Measurements from ENCODE around the gene CDYL.

The CDYL gene

GRCh38 chr6:4941782-4942672 lies 165.8 kb downstream of the CDYL start:
- no peak overlapping the region for H3K4me2 ChIP-seq (ENCODE audit: low read length)
- no peaks in the 10 kb centered on the region for H4K20me1 ChIP-seq (ENCODE audit: control insufficient read depth, insufficient read depth, low read depth, low read length)
- H3K36me3 ChIP-seq (ENCODE audit: control insufficient read depth, low read length), result no peaks in the 10 kb centered on the region
- H3K27ac ChIP-seq (ENCODE audit: low read depth, low read length), result no peak overlapping the region
- no peaks in the 10 kb centered on the region for H3K9me3 ChIP-seq (ENCODE audit: control insufficient read depth, insufficient read depth, low read length)
- H3K79me2 ChIP-seq (ENCODE audit: control insufficient read depth, low read length), result no peaks in the 10 kb centered on the region
- H3K4me3 ChIP-seq (ENCODE audit: low read length), result no peak overlapping the region
- no peak for TF ChIP-seq CTCF (IDR thresholded peaks at IDR 0.05; ENCODE audit: low read depth, low read length, poor library complexity, severe bottlenecking)
- TF ChIP-seq EZH2phosphoT487 (IDR thresholded peaks at IDR 0.05; ENCODE audit: borderline replicate concordance, low read length), result no peak
- H3K4me1 ChIP-seq (ENCODE audit: control insufficient read depth, low read length), result no peaks in the 10 kb centered on the region
- no peaks in the 10 kb centered on the region for H3K9me2 ChIP-seq (replicated peaks; ENCODE audit: control insufficient read depth, low read length)
- no peaks in the 10 kb centered on the region for H3K27me3 ChIP-seq (ENCODE audit: control insufficient read depth, low read length)
- no peaks in the 10 kb centered on the region for H3F3A ChIP-seq (ENCODE audit: control insufficient read depth, insufficient read depth)

- Histone ChIP-seq H3K36me3 (ENCODE audit: control insufficient read depth, low read length) (no peaks in the 10 kb centered on the region), H3K79me2 (ENCODE audit: control insufficient read depth, low read length) (no peaks in the 10 kb centered on the region), H3K4me1 (ENCODE audit: control insufficient read depth, low read length) (no peaks in the 10 kb centered on the region), H3K9me2 (replicated peaks; ENCODE audit: control insufficient read depth, low read length) (no peaks in the 10 kb centered on the region), H3K4me3 (ENCODE audit: low read length) (no peak overlapping the region), H3K9me3 (ENCODE audit: control insufficient read depth, insufficient read depth, low read length) (no peaks in the 10 kb centered on the region), H3K4me2 (ENCODE audit: low read length) (no peak overlapping the region), H4K20me1 (ENCODE audit: control insufficient read depth, insufficient read depth, low read depth, low read length) (no peaks in the 10 kb centered on the region), H3K27ac (ENCODE audit: low read depth, low read length) (no peak overlapping the region), H3F3A (ENCODE audit: control insufficient read depth, insufficient read depth) (no peaks in the 10 kb centered on the region), H3K27me3 (ENCODE audit: control insufficient read depth, low read length) (no peaks in the 10 kb centered on the region)
- TF ChIP-seq CTCF (IDR thresholded peaks at IDR 0.05; ENCODE audit: low read depth, low read length, poor library complexity, severe bottlenecking), result no peak
- no peak for TF ChIP-seq EZH2phosphoT487 (IDR thresholded peaks at IDR 0.05; ENCODE audit: borderline replicate concordance, low read length)
Observed at GRCh38 chr6:4942673-4943009, 166.4 kb downstream of the CDYL start.

- H3K4me1 ChIP-seq (ENCODE audit: control insufficient read depth, low read length), result no peaks in the 10 kb centered on the region
- no peaks in the 10 kb centered on the region for H4K20me1 ChIP-seq (ENCODE audit: control insufficient read depth, insufficient read depth, low read depth, low read length)
- no peaks in the 10 kb centered on the region for H3K36me3 ChIP-seq (ENCODE audit: control insufficient read depth, low read length)
- H3K4me3 ChIP-seq (ENCODE audit: low read length), result no peak overlapping the region
- H3K4me2 ChIP-seq (ENCODE audit: low read length), result no peak overlapping the region
- no peaks in the 10 kb centered on the region for H3K9me2 ChIP-seq (replicated peaks; ENCODE audit: control insufficient read depth, low read length)
- no peaks in the 10 kb centered on the region for H3K9me3 ChIP-seq (ENCODE audit: control insufficient read depth, insufficient read depth, low read length)
- H3K79me2 ChIP-seq (ENCODE audit: control insufficient read depth, low read length), result no peaks in the 10 kb centered on the region
- no peaks in the 10 kb centered on the region for H3F3A ChIP-seq (ENCODE audit: control insufficient read depth, insufficient read depth)
- no peaks in the 10 kb centered on the region for H3K27me3 ChIP-seq (ENCODE audit: control insufficient read depth, low read length)
- H3K27ac ChIP-seq (ENCODE audit: low read depth, low read length), result no peak overlapping the region
- TF ChIP-seq EZH2phosphoT487 (IDR thresholded peaks at IDR 0.05; ENCODE audit: borderline replicate concordance, low read length), result no peak
- no peak for TF ChIP-seq CTCF (IDR thresholded peaks at IDR 0.05; ENCODE audit: low read depth, low read length, poor library complexity, severe bottlenecking)
Observed at GRCh38 chr6:4943716-4944115, 167.5 kb downstream of the CDYL start.

Measured in DOHH2 (cell line).